ENCODE data around the gene CMIP.

CMIP gene

GRCh38 chr16:81442220-81442915, 2.2 kb upstream of the CMIP start:
- no peaks in the 10 kb centered on the region for H3K27me3 ChIP-seq
- no peaks in the 10 kb centered on the region for H3K36me3 ChIP-seq
- TF ChIP-seq CTCF (IDR thresholded peaks at IDR 0.05) = no peak
- intact Hi-C loops (cut with DNase I; ENCODE audit: low total_unique reads) = loop anchor here (10.0 kb wide), 1 partner anchor 162 kb away; no protein-coding TSS in a partner anchor
- H3K9me3 ChIP-seq = no peaks in the 10 kb centered on the region
- no peak for DNase-seq
- H3K27ac ChIP-seq = no peak overlapping the region
- H3K4me3 ChIP-seq = no peak overlapping the region
- H3K4me1 ChIP-seq = peaks cover 0 to 39% (median 18%) of the 10 kb centered on the region in 4 donors

DNA sequence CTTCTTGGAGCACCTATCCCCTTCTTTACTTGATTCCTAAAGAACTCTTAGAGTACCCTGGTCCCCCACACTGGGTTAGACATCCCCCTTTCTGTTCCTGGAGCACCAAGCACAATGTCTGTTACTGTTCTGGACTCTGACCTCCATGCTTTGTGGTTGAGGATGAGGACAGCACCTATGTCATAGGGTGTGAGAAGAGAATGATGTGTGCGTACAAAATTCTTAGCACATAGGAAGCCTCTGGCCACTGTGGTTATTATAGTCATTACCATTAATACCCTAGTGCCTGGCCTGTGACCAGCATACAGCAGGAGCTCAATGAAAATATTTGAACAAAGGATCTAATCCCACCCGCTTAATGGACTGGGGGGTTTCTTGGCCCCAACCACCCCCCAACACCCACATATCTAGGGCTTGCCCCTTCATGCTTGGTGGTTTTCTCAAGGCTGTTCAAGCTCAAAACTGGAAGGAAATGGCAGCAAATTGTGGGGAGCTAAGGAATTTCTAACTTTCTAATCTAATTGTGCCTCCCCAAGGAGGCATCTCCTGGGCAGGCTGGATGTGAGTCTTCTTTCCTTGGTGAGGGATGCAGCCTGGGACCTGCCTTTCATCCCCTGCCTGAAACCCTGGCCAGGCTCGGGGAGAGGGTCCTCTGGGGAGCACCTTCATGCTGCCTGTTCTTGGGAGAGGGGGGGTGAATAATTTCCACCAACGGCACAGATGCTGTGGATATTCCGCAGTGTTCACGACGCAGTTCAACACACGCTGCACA, 1.5 kb upstream of the CMIP start:
- TF ChIP-seq CTCF (IDR thresholded peaks at IDR 0.05) = no peak
- H3K27me3 ChIP-seq = no peaks in the 10 kb centered on the region
- no peak overlapping the region for H3K4me3 ChIP-seq
- no peaks in the 10 kb centered on the region for H3K36me3 ChIP-seq
- H3K9me3 ChIP-seq = no peaks in the 10 kb centered on the region
- DNase-seq = no peak
- peaks cover 0 to 44% (median 18%) of the 10 kb centered on the region in 4 donors for H3K4me1 ChIP-seq
- peak overlapping the region; percentile 60 to 76 for H3K27ac ChIP-seq
- intact Hi-C loops (cut with DNase I; ENCODE audit: low total_unique reads) = loop anchor here (10.0 kb wide), 1 partner anchor 162 kb away; no protein-coding TSS in a partner anchor

- peak in 1 of 2 donors; percentile 76 for DNase-seq
- intact Hi-C loops (cut with DNase I; ENCODE audit: low total_unique reads) = loop anchor here (10.0 kb wide), 1 partner anchor 161 kb away; no protein-coding TSS in a partner anchor
- H3K27me3 ChIP-seq = no peaks in the 10 kb centered on the region
- H3K36me3 ChIP-seq = no peaks in the 10 kb centered on the region
- no peak for TF ChIP-seq CTCF (IDR thresholded peaks at IDR 0.05)
- H3K9me3 ChIP-seq = no peaks in the 10 kb centered on the region
- peak overlapping the region; percentile 60 to 76 for H3K27ac ChIP-seq
- peaks cover 0 to 44% (median 18%) of the 10 kb centered on the region in 4 donors for H3K4me1 ChIP-seq
- H3K4me3 ChIP-seq = peak overlapping the region; percentile 62 to 73
Measured at GRCh38 chr16:81443688-81444447, 740 bp upstream of the CMIP start.

DNA sequence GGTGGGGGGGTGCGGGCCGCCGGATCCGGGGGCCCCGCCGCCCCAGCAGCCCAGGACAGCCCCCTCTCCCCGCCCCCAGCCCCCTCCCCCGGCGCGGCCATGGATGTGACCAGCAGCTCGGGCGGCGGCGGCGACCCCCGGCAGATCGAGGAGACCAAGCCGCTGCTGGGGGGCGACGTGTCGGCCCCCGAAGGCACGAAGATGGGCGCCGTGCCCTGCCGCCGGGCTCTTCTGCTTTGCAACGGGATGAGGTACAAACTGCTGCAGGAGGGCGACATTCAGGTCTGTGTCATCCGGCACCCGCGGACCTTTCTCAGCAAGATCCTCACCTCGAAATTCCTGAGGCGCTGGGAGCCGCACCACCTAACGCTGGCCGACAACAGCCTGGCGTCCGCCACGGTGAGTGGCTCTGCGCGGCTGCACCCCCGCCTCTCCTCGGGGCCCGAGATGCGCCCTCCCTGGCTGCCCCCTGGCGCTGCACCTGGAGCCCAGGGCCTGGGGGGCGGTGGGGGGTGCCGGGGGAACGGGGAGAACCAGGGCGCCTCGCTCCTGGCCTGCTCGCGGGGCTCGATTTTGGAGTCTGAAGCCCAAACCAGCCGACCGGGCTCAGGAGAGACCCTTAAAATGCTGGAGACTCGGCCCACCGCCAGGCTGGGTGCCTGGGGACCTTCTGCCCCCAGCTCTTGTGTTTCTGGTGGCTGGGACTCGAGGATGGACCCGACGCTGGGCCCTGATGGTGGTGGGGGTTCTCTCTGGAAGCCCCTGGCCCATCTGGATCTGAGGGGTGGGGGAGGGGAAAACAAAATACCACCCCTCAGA, 744 bp downstream of the CMIP start:
- peaks cover 0 to 37% (median 15%) of the 10 kb centered on the region in 4 donors for H3K4me1 ChIP-seq

More for the DNA sequence above, 744 bp downstream of the CMIP start:
- Histone ChIP-seq H3K36me3 (no peaks in the 10 kb centered on the region), H3K27me3 (no peaks in the 10 kb centered on the region), H3K27ac (peak overlapping the region; percentile 36 to 70), H3K4me3 (peak overlapping the region; percentile 62 to 73), H3K9me3 (no peaks in the 10 kb centered on the region)
- no peak for TF ChIP-seq CTCF (IDR thresholded peaks at IDR 0.05)
- no peak for DNase-seq
- intact Hi-C loops (cut with DNase I; ENCODE audit: low total_unique reads) = loop anchor here (10.0 kb wide), 1 partner anchor 159 kb away; no protein-coding TSS in a partner anchor
